Measurements from ENCODE around the gene ROCK2. TPM values are rescaled to one million over a fixed set of nuclear protein-coding genes. Genes with fewer than 3 reads are reported as not detected.

Gene ROCK2
- total RNA-seq, 1 experiment from 2014 or later, result 49.4 TPM

- Histone ChIP-seq H3K27ac (ENCODE audit: low read depth, low read length, poor library complexity, severe bottlenecking) (no peak overlapping the region), H3K27me3 (replicated peaks; ENCODE audit: insufficient read depth, low read depth, low read length, poor library complexity) (no peaks in the 10 kb centered on the region), H3K4me3 (ENCODE audit: low read depth, low read length, poor library complexity, severe bottlenecking) (no peak overlapping the region), H3K9me3 (ENCODE audit: low read depth, low read length, poor library complexity, severe bottlenecking) (no peaks in the 10 kb centered on the region), H3K4me1 (ENCODE audit: insufficient read depth, low read length, poor library complexity, severe bottlenecking) (no peaks in the 10 kb centered on the region), H3K36me3 (ENCODE audit: insufficient read depth, low read length, poor library complexity, severe bottlenecking) (peaks cover 48% of the 10 kb centered on the region)
- intact Hi-C loops (cut with micrococcal nuclease; ENCODE audit: unreplicated experiment), result no loop called here
- ChIA-PET POLR2A (ENCODE audit: low non-redundant PET) (no interaction called here), CTCF (no interaction called here)
- no peak for TF ChIP-seq EZH2 (IDR thresholded peaks at IDR 0.05; ENCODE audit: borderline replicate concordance, low read depth, low read length, poor library complexity, severe bottlenecking)
- TF ChIP-seq, protein P1, sequence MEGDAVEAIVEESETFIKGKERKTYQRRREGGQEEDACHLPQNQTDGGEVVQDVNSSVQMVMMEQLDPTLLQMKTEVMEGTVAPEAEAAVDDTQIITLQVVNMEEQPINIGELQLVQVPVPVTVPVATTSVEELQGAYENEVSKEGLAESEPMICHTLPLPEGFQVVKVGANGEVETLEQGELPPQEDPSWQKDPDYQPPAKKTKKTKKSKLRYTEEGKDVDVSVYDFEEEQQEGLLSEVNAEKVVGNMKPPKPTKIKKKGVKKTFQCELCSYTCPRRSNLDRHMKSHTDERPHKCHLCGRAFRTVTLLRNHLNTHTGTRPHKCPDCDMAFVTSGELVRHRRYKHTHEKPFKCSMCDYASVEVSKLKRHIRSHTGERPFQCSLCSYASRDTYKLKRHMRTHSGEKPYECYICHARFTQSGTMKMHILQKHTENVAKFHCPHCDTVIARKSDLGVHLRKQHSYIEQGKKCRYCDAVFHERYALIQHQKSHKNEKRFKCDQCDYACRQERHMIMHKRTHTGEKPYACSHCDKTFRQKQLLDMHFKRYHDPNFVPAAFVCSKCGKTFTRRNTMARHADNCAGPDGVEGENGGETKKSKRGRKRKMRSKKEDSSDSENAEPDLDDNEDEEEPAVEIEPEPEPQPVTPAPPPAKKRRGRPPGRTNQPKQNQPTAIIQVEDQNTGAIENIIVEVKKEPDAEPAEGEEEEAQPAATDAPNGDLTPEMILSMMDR (conservative IDR thresholded peaks at IDR 0.05; ENCODE audit: low read depth, low read length), result no peak
- DNase-seq (ENCODE audit: low spot score), result no peak
- BruUV-seq (replicated peaks), result no TSS peak
Observed at GRCh38 chr2:11200651-11201050, 143.8 kb downstream of the ROCK2 start.

- Histone ChIP-seq H3K4me1 (ENCODE audit: insufficient read depth, low read length, poor library complexity, severe bottlenecking) (no peaks in the 10 kb centered on the region), H3K36me3 (ENCODE audit: insufficient read depth, low read length, poor library complexity, severe bottlenecking) (peaks cover 76% of the 10 kb centered on the region), H3K27me3 (replicated peaks; ENCODE audit: insufficient read depth, low read depth, low read length, poor library complexity) (no peaks in the 10 kb centered on the region), H3K9me3 (ENCODE audit: low read depth, low read length, poor library complexity, severe bottlenecking) (no peaks in the 10 kb centered on the region), H3K4me3 (ENCODE audit: low read depth, low read length, poor library complexity, severe bottlenecking) (no peak overlapping the region), H3K27ac (ENCODE audit: low read depth, low read length, poor library complexity, severe bottlenecking) (no peak overlapping the region)
- no peak for DNase-seq (ENCODE audit: low spot score)
- intact Hi-C loops (cut with micrococcal nuclease; ENCODE audit: unreplicated experiment), result no loop called here
- BruUV-seq (replicated peaks), result no TSS peak
- TF ChIP-seq, protein P1 (conservative IDR thresholded peaks at IDR 0.05; ENCODE audit: low read depth, low read length), result no peak
- TF ChIP-seq EZH2 (IDR thresholded peaks at IDR 0.05; ENCODE audit: borderline replicate concordance, low read depth, low read length, poor library complexity, severe bottlenecking), result no peak
- POLR2A ChIA-PET (ENCODE audit: low non-redundant PET), result no interaction called here
- CTCF ChIA-PET, result no interaction called here
Observed at GRCh38 chr2:11196246-11196645, 148.2 kb downstream of the ROCK2 start.

DNA sequence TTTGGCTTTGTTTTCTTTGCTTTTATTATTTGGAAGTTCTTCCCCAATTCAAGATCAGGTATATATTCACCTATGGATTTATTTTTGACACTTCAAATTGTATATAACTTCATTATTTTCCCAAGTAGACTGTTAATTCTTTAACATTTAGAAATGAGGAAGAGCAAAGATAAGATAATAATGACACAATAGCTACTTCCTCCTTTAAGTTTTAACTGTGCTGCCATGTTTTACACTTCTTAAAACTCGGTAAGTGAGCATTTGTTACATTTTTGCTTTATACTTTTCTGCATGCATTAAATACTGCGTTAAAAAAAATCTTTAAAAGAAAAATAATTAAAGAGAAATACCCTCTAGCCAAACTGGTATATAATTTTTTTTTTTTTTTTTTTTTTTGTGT is 156.7 kb downstream of the ROCK2 start:
- intact Hi-C loops (cut with micrococcal nuclease; ENCODE audit: unreplicated experiment), result no loop called here
- no peak overlapping the region for H3K4me3 ChIP-seq (ENCODE audit: low read depth, low read length, poor library complexity, severe bottlenecking)
- H3K4me1 ChIP-seq (ENCODE audit: insufficient read depth, low read length, poor library complexity, severe bottlenecking), result no peaks in the 10 kb centered on the region
- ChIA-PET CTCF (no interaction called here), POLR2A (ENCODE audit: low non-redundant PET) (no interaction called here)
- BruUV-seq (replicated peaks), result no TSS peak
- H3K9me3 ChIP-seq (ENCODE audit: low read depth, low read length, poor library complexity, severe bottlenecking), result no peaks in the 10 kb centered on the region
- TF ChIP-seq, protein P1 (conservative IDR thresholded peaks at IDR 0.05; ENCODE audit: low read depth, low read length), result no peak
- TF ChIP-seq EZH2 (IDR thresholded peaks at IDR 0.05; ENCODE audit: borderline replicate concordance, low read depth, low read length, poor library complexity, severe bottlenecking), result no peak
- no peaks in the 10 kb centered on the region for H3K27me3 ChIP-seq (replicated peaks; ENCODE audit: insufficient read depth, low read depth, low read length, poor library complexity)
- no peak for DNase-seq (ENCODE audit: low spot score)
- no peak overlapping the region for H3K27ac ChIP-seq (ENCODE audit: low read depth, low read length, poor library complexity, severe bottlenecking)
- peaks cover 23% of the 10 kb centered on the region for H3K36me3 ChIP-seq (ENCODE audit: insufficient read depth, low read length, poor library complexity, severe bottlenecking)

Measured in A673 (cell line).